ENCODE results near the gene SH3RF1. TPM values are rescaled to one million over a fixed set of nuclear protein-coding genes. Genes with fewer than 3 reads are reported as not detected.
A peak's percentile ranks its signal among the peaks of the same experiment; 100 is the strongest.

The SH3RF1 gene
- total and polyA plus RNA-seq, 10 of the 15 experiments (the other 5 are each of a cell fraction or from before 2014, with no cell fraction given), result 4.5 to 22.5 (median 10.4) TPM

GRCh38 chr4:169219440-169219839, 51.3 kb downstream of the SH3RF1 start:
- ChIA-PET POLR2A (interaction anchor here (0.6 to 1.3 kb wide), 2 partner anchors 10 to 31 kb away, joined by 3 to 5 read pairs; no protein-coding TSS in a partner anchor), SMC1A (ENCODE audit: uncharacterized antibody, unreplicated experiment) (interaction anchor here (0.6 to 2.0 kb wide), 8 partner anchors 9 to 78 kb away, joined by 3 to 6 read pairs (median 3); no protein-coding TSS in a partner anchor), RAD21 (ENCODE audit: unreplicated experiment) (no interaction called here), CTCF (interaction anchor here (0.6 kb wide), 1 partner anchor 309 kb away, joined by 3 read pairs; no protein-coding TSS in a partner anchor)
- in situ Hi-C loops (cut with MboI) (no loop called here), intact Hi-C loops (cut with micrococcal nuclease; ENCODE audit: unreplicated experiment) (no loop called here)
- no peak overlapping the region for H3K9ac ChIP-seq (ENCODE audit: control insufficient read depth, insufficient read depth, low read length)
- no peak for FAIRE-seq
- no peak overlapping the region for H3K4me2 ChIP-seq (ENCODE audit: control insufficient read depth, insufficient read depth)
- WGBS (ENCODE audit: insufficient coverage, insufficient replicate concordance, low lambda C conversion rate, missing lambda C conversion rate), result 98% methylated on average over 2 of the region's 2 CpGs
- H3K27me3 ChIP-seq (replicated peaks in 1 of 2; ENCODE audit: control insufficient read depth in 2 of 2, insufficient read depth in 2 of 2, low read length in 1 of 2), result no peaks in the 10 kb centered on the region
- 0 out of 4 replicates have a peak, but pooled peaks cover 0 to 5% of the 10 kb centered on the region in 2 experiments for H3K36me3 ChIP-seq (ENCODE audit: control insufficient read depth in 2 of 2, insufficient read depth in 2 of 2, low read length in 1 of 2)
- TF ChIP-seq ZNF24 (IDR thresholded peaks at IDR 0.05) (no peak), MEF2A (IDR thresholded peaks at IDR 0.05; ENCODE audit: insufficient read depth, low read depth, low read length) (no peak), YY1 (IDR thresholded peaks at IDR 0.05; ENCODE audit: low read depth, low read length) (no peak), KDM1A (IDR thresholded peaks at IDR 0.05; ENCODE audit: borderline replicate concordance) (no peak)
- H2AFZ ChIP-seq (ENCODE audit: control insufficient read depth, low read depth, low read length), result no peak overlapping the region
- ATAC-seq, result no peak
- peaks cover 3% of the 10 kb centered on the region; the same call in 2 of the 3 replicates for H3K9me3 ChIP-seq (replicated peaks; ENCODE audit: control insufficient read depth, insufficient read depth, low read length)
- H4K20me1 ChIP-seq (ENCODE audit: control insufficient read depth, insufficient read depth), result no peaks in the 10 kb centered on the region
- peaks cover 10% of the 10 kb centered on the region for H3K79me2 ChIP-seq (ENCODE audit: control insufficient read depth, insufficient read depth, low read length)
- DNase-seq (ENCODE audit: low read depth, low spot score), result no peak
- BruUV-seq (replicated peaks), result no TSS peak
- no peak overlapping the region for H3K27ac ChIP-seq (ENCODE audit: control insufficient read depth, insufficient read depth)
- H3K4me3 ChIP-seq, result no peak overlapping the region
- H3K4me1 ChIP-seq (ENCODE audit: control insufficient read depth, insufficient read depth, low read length), result peaks cover 5% of the 10 kb centered on the region

- no peaks in the 10 kb centered on the region for H4K20me1 ChIP-seq (ENCODE audit: control insufficient read depth, insufficient read depth)
- peaks cover 24% of the 10 kb centered on the region for H3K9me3 ChIP-seq (replicated peaks; ENCODE audit: control insufficient read depth, insufficient read depth, low read length)
- H3K4me3 ChIP-seq, result no peak overlapping the region
- in situ Hi-C loops (cut with MboI) (no loop called here), intact Hi-C loops (cut with micrococcal nuclease; ENCODE audit: unreplicated experiment) (no loop called here)
- POLR2A ChIA-PET, result interaction anchor here (0.6 to 2.5 kb wide), 3 partner anchors 12 to 67 kb away, joined by 3 to 9 read pairs (median 3); no protein-coding TSS in a partner anchor
- H3K36me3 ChIP-seq (ENCODE audit: control insufficient read depth in 2 of 2, insufficient read depth in 2 of 2, low read length in 1 of 2), result 0 out of 4 replicates have a peak, but pooled peaks cover 0 to 5% of the 10 kb centered on the region in 2 experiments
- ATAC-seq (peak; percentile 59), FAIRE-seq (no peak), DNase-seq (ENCODE audit: low read depth, low spot score) (peak; percentile 21)
- peaks cover 9% of the 10 kb centered on the region for H3K79me2 ChIP-seq (ENCODE audit: control insufficient read depth, insufficient read depth, low read length)
- SMC1A ChIA-PET (ENCODE audit: uncharacterized antibody, unreplicated experiment), result interaction anchor here (0.8 to 2.8 kb wide), 8 partner anchors 9 to 222 kb away, joined by 3 to 12 read pairs (median 4); no protein-coding TSS in a partner anchor
- CTCF ChIA-PET, result interaction anchor here (0.8 to 1.8 kb wide), 3 partner anchors 9 to 53 kb away, joined by 3 to 7 read pairs (median 3); no protein-coding TSS in a partner anchor
- no peak overlapping the region for H3K9ac ChIP-seq (ENCODE audit: control insufficient read depth, insufficient read depth, low read length)
- BruUV-seq (replicated peaks), result no TSS peak
- TF ChIP-seq YY1 (IDR thresholded peaks at IDR 0.05; ENCODE audit: low read depth, low read length) (no peak), SPI1 (IDR thresholded peaks at IDR 0.05; ENCODE audit: borderline replicate concordance, insufficient read depth, low read depth, low read length) (no peak), RB1 (IDR thresholded peaks at IDR 0.05; ENCODE audit: borderline replicate concordance) (no peak), TCF12 (IDR thresholded peaks at IDR 0.05; ENCODE audit: low read depth, low read length) (no peak), SMC3 (IDR thresholded peaks at IDR 0.05; ENCODE audit: borderline replicate concordance, low read length) (no peak), PAX5 (IDR thresholded peaks at IDR 0.05; ENCODE audit: borderline replicate concordance, low read depth, low read length) (peak; percentile 33; the same call in 1 of the 2 replicates), TAF1 (IDR thresholded peaks at IDR 0.05; ENCODE audit: borderline replicate concordance, low read depth, low read length) (no peak), STAT3 (IDR thresholded peaks at IDR 0.05; ENCODE audit: low read depth, low read length) (no peak)
- whole genome bisulfite sequencing (ENCODE audit: insufficient coverage, insufficient replicate concordance, low lambda C conversion rate, missing lambda C conversion rate), result 2% methylated on average over 4 of the region's 4 CpGs
- H3K27ac ChIP-seq (ENCODE audit: control insufficient read depth, insufficient read depth), result peak overlapping the region; percentile 57; the same call in 1 of the 2 replicates
- peak overlapping the region; percentile 44; the same call in 1 of the 2 replicates for H2AFZ ChIP-seq (ENCODE audit: control insufficient read depth, low read depth, low read length)
- H3K4me2 ChIP-seq (ENCODE audit: control insufficient read depth, insufficient read depth), result peak overlapping the region; percentile 54; the same call in 1 of the 2 replicates
- RAD21 ChIA-PET (ENCODE audit: unreplicated experiment), result interaction anchor here (0.9 to 1.5 kb wide), 4 partner anchors 13 to 222 kb away, joined by 3 to 6 read pairs (median 4); no protein-coding TSS in a partner anchor
- H3K4me1 ChIP-seq (ENCODE audit: control insufficient read depth, insufficient read depth, low read length), result peaks cover 12% of the 10 kb centered on the region
- no peaks in the 10 kb centered on the region for H3K27me3 ChIP-seq (replicated peaks in 1 of 2; ENCODE audit: control insufficient read depth in 2 of 2, insufficient read depth in 2 of 2, low read length in 1 of 2)
These were observed 55.1 kb downstream of the SH3RF1 start for GRCh38 chr4:169215656-169216055.

Measured in GM12878 (cell line).